ENCODE data around the gene ANKRD31.
A peak's percentile ranks its signal among the peaks of the same experiment; 100 is the strongest.
"Not testable (repeated sequence)": the region's sequence is repeated elsewhere in the genome, so short reads cannot be mapped to it uniquely, and the experiment has no call there.

The ANKRD31 gene

GRCh38 chr5:75185763-75186162 is 50.9 kb downstream of the ANKRD31 start:
- DNase-seq (ENCODE audit: low read depth): no peak
- no peak for TF ChIP-seq CTCF (conservative IDR thresholded peaks at IDR 0.05; ENCODE audit: low read length)

GRCh38 chr5:75176009-75176408 is 60.7 kb downstream of the ANKRD31 start:
- not testable (repeated sequence) for DNase-seq (ENCODE audit: low read depth); H3K4me3 ChIP-seq (ENCODE audit: low read length)

More at GRCh38 chr5:75185763-75186162, 50.9 kb downstream of the ANKRD31 start:
- no peak overlapping the region for H3K4me3 ChIP-seq (ENCODE audit: low read length)

- H3K4me3 ChIP-seq (ENCODE audit: low read length); DNase-seq (ENCODE audit: low read depth): not testable (repeated sequence)
Observed at GRCh38 chr5:75174872-75175271, 61.8 kb downstream of the ANKRD31 start.

GRCh38 chr5:75169516-75169915 is 67.2 kb downstream of the ANKRD31 start:
- no peak overlapping the region for H3K4me3 ChIP-seq (ENCODE audit: low read length)
- TF ChIP-seq CTCF (conservative IDR thresholded peaks at IDR 0.05; ENCODE audit: low read length): no peak
- peak; percentile 1 for DNase-seq (ENCODE audit: low read depth)

- H3K4me3 ChIP-seq (ENCODE audit: low read length): no peak overlapping the region
- DNase-seq (ENCODE audit: low read depth): no peak
- no peak for TF ChIP-seq CTCF (conservative IDR thresholded peaks at IDR 0.05; ENCODE audit: low read length)
Observed at GRCh38 chr5:75168026-75168735, 68.5 kb downstream of the ANKRD31 start.

- DNase-seq (ENCODE audit: low read depth): peak; percentile 2
- H3K4me3 ChIP-seq (ENCODE audit: low read length): no peak overlapping the region
- peak; percentile 28 for TF ChIP-seq CTCF (conservative IDR thresholded peaks at IDR 0.05; ENCODE audit: low read length)
Observed at GRCh38 chr5:75167345-75167744, 69.3 kb downstream of the ANKRD31 start.

GRCh38 chr5:75161508-75161907 is 75.2 kb downstream of the ANKRD31 start:
- DNase-seq (ENCODE audit: low read depth); H3K4me3 ChIP-seq (ENCODE audit: low read length): not testable (repeated sequence)

GRCh38 chr5:75156585-75156984 is 80.1 kb downstream of the ANKRD31 start:
- no peak for DNase-seq (ENCODE audit: low read depth)
- peak; percentile 28 for TF ChIP-seq CTCF (conservative IDR thresholded peaks at IDR 0.05; ENCODE audit: low read length)
- H3K4me3 ChIP-seq (ENCODE audit: low read length): no peak overlapping the region

GRCh38 chr5:75152860-75153259 is 83.8 kb downstream of the ANKRD31 start:
- no peak overlapping the region for H3K4me3 ChIP-seq (ENCODE audit: low read length)
- TF ChIP-seq CTCF (conservative IDR thresholded peaks at IDR 0.05; ENCODE audit: low read length): no peak
- no peak for DNase-seq (ENCODE audit: low read depth)
